ENCODE results near the gene RNF213.

Gene RNF213

GRCh38 chr17:80429356-80430275, 169.0 kb downstream of the RNF213 start:
- DNase-seq (ENCODE audit: low spot score in 2 of 2): no peak
- Histone ChIP-seq H3K4me1 (no peaks in the 10 kb centered on the region), H3K27me3 (ENCODE audit: low read depth) (no peaks in the 10 kb centered on the region), H3K4me3 (no peak overlapping the region), H3K9me3 (no peaks in the 10 kb centered on the region), H3K36me3 (replicated peaks) (no peaks in the 10 kb centered on the region)
- in situ Hi-C loops (cut with MboI; ENCODE audit: low sequenced_read_pairs): loop anchor here (5.0 kb wide), 2 partner anchors 148 to 553 kb away; no protein-coding TSS in a partner anchor

- in situ Hi-C loops (cut with MboI; ENCODE audit: low sequenced_read_pairs): no loop called here
- peaks cover 3% of the 10 kb centered on the region; the same call in 1 of the 2 replicates for H3K27me3 ChIP-seq (ENCODE audit: low read depth)
Observed at GRCh38 chr17:80430446-80431245, 170.0 kb downstream of the RNF213 start.

GRCh38 chr17:80431246-80432195, 170.9 kb downstream of the RNF213 start:
- in situ Hi-C loops (cut with MboI; ENCODE audit: low sequenced_read_pairs): no loop called here

More at GRCh38 chr17:80430446-80431245, 170.0 kb downstream of the RNF213 start:
- Histone ChIP-seq H3K36me3 (replicated peaks) (no peaks in the 10 kb centered on the region), H3K4me1 (no peaks in the 10 kb centered on the region), H3K9me3 (no peaks in the 10 kb centered on the region), H3K4me3 (no peak overlapping the region)
- DNase-seq (ENCODE audit: low spot score in 2 of 2): no peak

GRCh38 chr17:80432350-80432955, 171.8 kb downstream of the RNF213 start:
- Histone ChIP-seq H3K9me3 (no peaks in the 10 kb centered on the region), H3K36me3 (replicated peaks) (no peaks in the 10 kb centered on the region), H3K4me3 (no peak overlapping the region), H3K4me1 (no peaks in the 10 kb centered on the region), H3K27me3 (ENCODE audit: low read depth) (peaks cover 11% of the 10 kb centered on the region)
- no peak for DNase-seq (ENCODE audit: low spot score in 2 of 2)
- in situ Hi-C loops (cut with MboI; ENCODE audit: low sequenced_read_pairs): no loop called here

More at GRCh38 chr17:80431246-80432195, 170.9 kb downstream of the RNF213 start:
- H3K36me3 ChIP-seq (replicated peaks): no peaks in the 10 kb centered on the region
- no peak for DNase-seq (ENCODE audit: low spot score in 2 of 2)
- H3K4me3 ChIP-seq: no peak overlapping the region
- H3K4me1 ChIP-seq: no peaks in the 10 kb centered on the region
- H3K27me3 ChIP-seq (ENCODE audit: low read depth): peaks cover 7% of the 10 kb centered on the region
- no peaks in the 10 kb centered on the region for H3K9me3 ChIP-seq

- Histone ChIP-seq H3K9me3 (no peaks in the 10 kb centered on the region), H3K36me3 (replicated peaks) (no peaks in the 10 kb centered on the region), H3K4me3 (no peak overlapping the region), H3K27me3 (ENCODE audit: low read depth) (peaks cover 11% of the 10 kb centered on the region), H3K4me1 (no peaks in the 10 kb centered on the region)
- in situ Hi-C loops (cut with MboI; ENCODE audit: low sequenced_read_pairs): no loop called here
- no peak for DNase-seq (ENCODE audit: low spot score in 2 of 2)
Observed at GRCh38 chr17:80432961-80433550, 172.4 kb downstream of the RNF213 start.

GRCh38 chr17:80433916-80434666, 173.4 kb downstream of the RNF213 start:
- in situ Hi-C loops (cut with MboI; ENCODE audit: low sequenced_read_pairs): no loop called here
- Histone ChIP-seq H3K9me3 (no peaks in the 10 kb centered on the region), H3K36me3 (replicated peaks) (no peaks in the 10 kb centered on the region), H3K4me1 (no peaks in the 10 kb centered on the region), H3K27me3 (ENCODE audit: low read depth) (peaks cover 11% of the 10 kb centered on the region), H3K4me3 (no peak overlapping the region)
- DNase-seq (ENCODE audit: low spot score in 2 of 2): no peak

GRCh38 chr17:80437532-80437931, 176.9 kb downstream of the RNF213 start:
- in situ Hi-C loops (cut with MboI; ENCODE audit: low sequenced_read_pairs): no loop called here
- Histone ChIP-seq H3K4me3 (no peak overlapping the region), H3K9me3 (no peaks in the 10 kb centered on the region), H3K27me3 (ENCODE audit: low read depth) (peaks cover 11% of the 10 kb centered on the region), H3K36me3 (replicated peaks) (no peaks in the 10 kb centered on the region), H3K4me1 (no peaks in the 10 kb centered on the region)
- no peak for DNase-seq (ENCODE audit: low spot score in 2 of 2)

GRCh38 chr17:80438806-80439205, 178.2 kb downstream of the RNF213 start:
- no peak for DNase-seq (ENCODE audit: low spot score in 2 of 2)
- H3K9me3 ChIP-seq: no peaks in the 10 kb centered on the region
- in situ Hi-C loops (cut with MboI; ENCODE audit: low sequenced_read_pairs): no loop called here
- H3K4me3 ChIP-seq: no peak overlapping the region
- H3K36me3 ChIP-seq (replicated peaks): no peaks in the 10 kb centered on the region
- no peaks in the 10 kb centered on the region for H3K4me1 ChIP-seq
- peaks cover 13% of the 10 kb centered on the region for H3K27me3 ChIP-seq (ENCODE audit: low read depth)

- no peak for DNase-seq (ENCODE audit: low spot score in 2 of 2)
- Histone ChIP-seq H3K4me1 (no peaks in the 10 kb centered on the region), H3K9me3 (no peaks in the 10 kb centered on the region), H3K36me3 (replicated peaks) (no peaks in the 10 kb centered on the region), H3K4me3 (no peak overlapping the region), H3K27me3 (ENCODE audit: low read depth) (peaks cover 13% of the 10 kb centered on the region)
- in situ Hi-C loops (cut with MboI; ENCODE audit: low sequenced_read_pairs): no loop called here
Observed at GRCh38 chr17:80439499-80439898, 178.8 kb downstream of the RNF213 start.

- H3K9me3 ChIP-seq: no peaks in the 10 kb centered on the region
- in situ Hi-C loops (cut with MboI; ENCODE audit: low sequenced_read_pairs): no loop called here
- H3K4me3 ChIP-seq: no peak overlapping the region
- peaks cover 10% of the 10 kb centered on the region for H3K27me3 ChIP-seq (ENCODE audit: low read depth)
- DNase-seq (ENCODE audit: low spot score in 2 of 2): peak; percentile 19 to 88
- no peaks in the 10 kb centered on the region for H3K4me1 ChIP-seq
- H3K36me3 ChIP-seq (replicated peaks): no peaks in the 10 kb centered on the region
Observed at GRCh38 chr17:80441133-80441578, 180.5 kb downstream of the RNF213 start.

GRCh38 chr17:80441598-80442322, 181.1 kb downstream of the RNF213 start:
- peaks cover 4% of the 10 kb centered on the region for H3K27me3 ChIP-seq (ENCODE audit: low read depth)

More at GRCh38 chr17:80441598-80442322, 181.1 kb downstream of the RNF213 start:
- no peak overlapping the region for H3K4me3 ChIP-seq
- no peaks in the 10 kb centered on the region for H3K4me1 ChIP-seq
- in situ Hi-C loops (cut with MboI; ENCODE audit: low sequenced_read_pairs): no loop called here
- no peaks in the 10 kb centered on the region for H3K36me3 ChIP-seq (replicated peaks)
- H3K9me3 ChIP-seq: no peaks in the 10 kb centered on the region
- DNase-seq (ENCODE audit: low spot score in 2 of 2): no peak

All from HAP-1 (cell line).